Germinal center (tissue), 1 donor: ENCODE measurements around the gene REC114.

Source experiments
- DNase-seq: peaks from one replicate; pipeline ENCODE4 v3.0.0; 2012; ENCODE audit warnings: mixed read lengths, low spot score

Gene REC114

DNA sequence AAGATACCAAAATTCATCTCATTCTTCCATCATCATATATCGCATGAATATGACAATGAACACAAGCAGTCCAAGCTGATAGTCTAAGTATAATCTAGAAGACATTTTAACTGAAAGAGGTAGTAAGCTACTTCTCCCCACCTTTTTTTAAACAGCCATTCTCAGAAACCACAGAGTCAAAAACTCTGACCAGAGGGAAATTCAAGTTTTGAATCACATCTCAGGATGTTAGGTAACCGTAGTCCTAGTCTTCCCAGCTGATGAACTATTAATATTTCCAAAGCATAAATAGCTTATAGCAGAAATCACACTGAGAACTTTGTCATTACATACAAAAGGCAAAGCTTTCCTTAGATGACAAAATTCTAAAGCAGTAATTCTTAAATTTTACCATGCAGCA, 164.4 kb downstream of the REC114 start:
- DNase-seq, result no peak

DNA sequence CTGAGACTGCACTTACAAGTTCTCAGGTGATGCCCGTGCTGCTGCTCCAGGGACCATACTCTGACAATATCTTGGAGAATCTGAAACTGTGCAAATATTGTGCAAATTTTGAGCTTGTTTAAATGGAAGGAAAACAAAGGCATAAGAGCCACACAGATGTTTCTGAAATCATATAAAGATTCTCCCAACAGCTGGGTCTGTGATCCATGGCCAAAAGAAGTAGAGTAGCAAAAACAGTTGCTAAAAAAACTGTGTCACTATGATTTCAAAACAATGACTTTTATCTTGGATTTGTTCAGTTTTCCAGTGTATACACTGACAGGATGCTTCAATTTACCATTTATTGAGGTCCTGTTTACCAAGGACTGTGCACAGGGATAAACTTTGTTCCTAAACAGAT, 164.9 kb downstream of the REC114 start:
- DNase-seq, result no peak

- DNase-seq, result no peak
These were observed 165.5 kb downstream of the REC114 start for GRCh38 chr15:73608475-73608874.

GRCh38 chr15:73608941-73609340, 166.0 kb downstream of the REC114 start:
- no peak for DNase-seq
